Osteoblast (primary cell): Measurements from ENCODE around the gene USP53. TPM values are rescaled to one million over a fixed set of nuclear protein-coding genes. Genes with fewer than 3 reads are reported as not detected.

Source experiments
- DNase-seq: peaks from one replicate; pipeline ENCODE4 v3.0.0; 2011; ENCODE audit warnings: low spot score, mixed read lengths; ENCODE audit not compliant: insufficient read length; ENCODE audit errors: missing footprints
- H2AFZ ChIP-seq: 2 replicates; pipeline ENCODE4 v1.6.0; 2011; ENCODE audit warnings: mild to moderate bottlenecking, low read length
- H3K27ac ChIP-seq: 2 replicates; pipeline ENCODE4 v1.5.1; 2011; ENCODE audit warnings: mild to moderate bottlenecking, low read depth, low read length, moderate library complexity
- H3K27me3 ChIP-seq: 2 replicates; pipeline ENCODE4 v1.6.0; 2012; ENCODE audit warnings: mild to moderate bottlenecking, control low read depth, inconsistent platforms, low read length, moderate library complexity; ENCODE audit not compliant: insufficient read depth
- H3K36me3 ChIP-seq: 2 replicates; pipeline ENCODE4 v1.5.1; 2011; ENCODE audit warnings: mild to moderate bottlenecking, low read length, control low read depth, moderate library complexity; ENCODE audit not compliant: insufficient read depth
- H3K4me1 ChIP-seq: 2 replicates; pipeline ENCODE4 v1.5.1; 2011; ENCODE audit warnings: mild to moderate bottlenecking, low read length, control low read depth, moderate library complexity; ENCODE audit not compliant: insufficient read depth
- H3K4me2 ChIP-seq: 2 replicates; pipeline ENCODE4 v1.6.0; 2011; ENCODE audit warnings: mild to moderate bottlenecking, low read length; ENCODE audit not compliant: insufficient read depth
- H3K4me3 ChIP-seq: fragments of 200-600 bp; sonication (generic); 3 replicates; pipeline ENCODE4 v1.5.1; 2012; ENCODE audit warnings: mild to moderate bottlenecking, low read length, inconsistent platforms; ENCODE audit not compliant: insufficient read depth
- H3K79me2 ChIP-seq: 2 replicates; pipeline ENCODE4 v1.6.0; 2012; ENCODE audit warnings: mild to moderate bottlenecking, low read length, control low read depth, inconsistent platforms; ENCODE audit not compliant: insufficient read depth
- H3K9me3 ChIP-seq: 2 replicates; pipeline ENCODE4 v1.5.1; 2011; ENCODE audit warnings: low read depth, low read length, control low read depth
- H4K20me1 ChIP-seq: 2 replicates; pipeline ENCODE4 v1.6.0; 2012; ENCODE audit warnings: mild to moderate bottlenecking, low read length, control low read depth; ENCODE audit not compliant: insufficient read depth
- CTCF ChIP-seq: IDR thresholded peaks from 2 replicates; pipeline ENCODE4 v1.5.1; 2011; ENCODE audit warnings: mild to moderate bottlenecking, low read depth, low read length, moderate library complexity; ENCODE audit errors: extremely low read depth
- total RNA-seq: library from RNA; depleted of rRNA; stranded (reverse); fragments of >200 nt; gene quantifications from 2 replicates; pipeline ENCODE4 v1.2.3, GENCODE V29; 2012

The USP53 gene
- total RNA-seq, 1 donor, result 61.9 TPM

- H3K79me2 ChIP-seq, result no peaks in the 10 kb centered on the region
- peaks cover 29% of the 10 kb centered on the region for H3K4me1 ChIP-seq
- TF ChIP-seq CTCF, result no peak
- H2AFZ ChIP-seq, result peak overlapping the region; percentile 21
- no peak overlapping the region for H3K4me3 ChIP-seq
- peak overlapping the region; percentile 30 for H3K4me2 ChIP-seq
- no peak for DNase-seq
- peak overlapping the region; percentile 67 for H3K27ac ChIP-seq
- H4K20me1 ChIP-seq, result no peaks in the 10 kb centered on the region
- no peaks in the 10 kb centered on the region for H3K27me3 ChIP-seq
- H3K36me3 ChIP-seq, result no peaks in the 10 kb centered on the region
- H3K9me3 ChIP-seq, result no peaks in the 10 kb centered on the region
These were observed 102.5 kb downstream of the USP53 start for GRCh38 chr4:119315036-119315435.

- Histone ChIP-seq H3K27me3 (no peaks in the 10 kb centered on the region), H3K79me2 (no peaks in the 10 kb centered on the region), H4K20me1 (no peaks in the 10 kb centered on the region), H3K9me3 (no peaks in the 10 kb centered on the region), H3K4me2 (no peak overlapping the region), H3K4me3 (no peak overlapping the region), H2AFZ (no peak overlapping the region), H3K36me3 (no peaks in the 10 kb centered on the region), H3K4me1 (peaks cover 21% of the 10 kb centered on the region), H3K27ac (no peak overlapping the region)
- no peak for DNase-seq
- no peak for TF ChIP-seq CTCF
These were observed 105.5 kb downstream of the USP53 start for GRCh38 chr4:119317990-119318389.

- H3K4me3 ChIP-seq, result no peak within 1 kb of the TSS
These were observed 109.6 kb downstream of the USP53 start, which contains the start of gene FABP2 for GRCh38 chr4:119321921-119322687. FABP2 (minus strand) TSS chr4:119322138; CDS start chr4:119322102, 36 bp downstream.

More at GRCh38 chr4:119321921-119322687, 109.6 kb downstream of the USP53 start, which contains the start of gene FABP2:
- Histone ChIP-seq H3K27me3 (no peaks in the 10 kb centered on the region), H3K9me3 (no peaks in the 10 kb centered on the region), H4K20me1 (no peaks in the 10 kb centered on the region), H3K4me1 (no peaks in the 10 kb centered on the region), H2AFZ (no peak within 1 kb of the TSS), H3K79me2 (no peaks in the 10 kb centered on the region), H3K4me2 (no peak within 1 kb of the TSS), H3K36me3 (no peaks in the 10 kb centered on the region), H3K27ac (no peak within 1 kb of the TSS)
- DNase-seq, result no peak
- TF ChIP-seq CTCF, result no peak
